GM08714 (cell line): ENCODE measurements around the gene AJM1.
"Not testable (repeated sequence)": the region's sequence is repeated elsewhere in the genome, so short reads cannot be mapped to it uniquely, and the experiment has no call there.

Experiments
- H3K4me3 ChIP-seq: fragments of 200-500 bp; sonication (Bioruptor generic); 2 replicates; pipeline ENCODE4 v1.5.1; 2014; ENCODE audit warnings: mild to moderate bottlenecking, low read length, inconsistent platforms
- ZNF274 ChIP-seq: IDR thresholded peaks from 2 replicates; pipeline ENCODE4 v1.6.1; 2012; ENCODE audit warnings: mild to moderate bottlenecking, low read depth, low read length

The AJM1 gene

GRCh38 chr9:136842380-136842948 is at the start of gene AJM1:
Gene AJM1, plus strand, starts transcription at chr9:136842478. Its CDS starts 1,937 bp downstream, at chr9:136844415.
- H3K4me3 ChIP-seq = peak within 1 kb of the TSS; percentile 19; the same call in 1 of the 2 replicates

DNA sequence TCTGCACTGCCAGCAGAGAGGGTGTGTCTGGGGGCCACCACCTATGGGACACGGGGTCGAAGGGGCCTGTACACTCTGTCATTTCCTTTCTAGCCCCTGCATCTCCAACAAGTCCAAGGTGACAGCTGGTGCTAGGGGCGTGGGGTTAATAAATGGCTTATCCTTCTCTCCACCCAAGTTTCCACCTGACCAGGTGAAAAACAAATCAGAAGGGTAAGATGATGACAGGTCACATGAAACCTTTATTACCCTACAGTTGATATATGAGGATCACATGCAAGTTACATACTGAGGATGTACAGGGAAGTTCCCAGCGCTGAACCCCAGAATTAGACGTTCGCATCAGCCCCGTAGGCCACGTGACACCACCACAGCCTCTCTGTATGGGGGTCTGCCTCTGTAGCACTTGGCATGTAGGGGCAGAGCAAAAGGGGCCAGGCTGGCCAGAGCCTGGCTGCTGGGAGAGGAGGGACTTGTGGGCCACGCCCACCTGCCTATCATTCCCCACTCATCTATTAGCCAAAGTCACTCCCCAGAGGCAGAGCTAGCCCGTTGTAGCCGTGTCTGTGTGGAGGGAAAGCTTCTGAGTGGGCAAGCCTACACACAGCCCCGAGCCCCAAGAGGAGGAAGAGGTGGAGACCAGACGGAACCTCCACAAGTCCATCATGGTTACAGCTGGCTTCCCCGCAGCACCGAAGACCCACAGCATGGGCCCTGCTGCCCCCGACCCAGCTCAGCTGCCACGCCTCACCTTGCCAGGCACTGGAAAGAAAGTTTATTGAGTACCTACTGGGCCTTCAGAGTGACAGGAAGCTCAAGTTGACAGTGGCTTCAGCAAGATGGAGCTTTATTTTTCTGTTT is 49.0 kb upstream of the AJM1 start:
- no peak for TF ChIP-seq ZNF274
- H3K4me3 ChIP-seq = no peak overlapping the region

DNA sequence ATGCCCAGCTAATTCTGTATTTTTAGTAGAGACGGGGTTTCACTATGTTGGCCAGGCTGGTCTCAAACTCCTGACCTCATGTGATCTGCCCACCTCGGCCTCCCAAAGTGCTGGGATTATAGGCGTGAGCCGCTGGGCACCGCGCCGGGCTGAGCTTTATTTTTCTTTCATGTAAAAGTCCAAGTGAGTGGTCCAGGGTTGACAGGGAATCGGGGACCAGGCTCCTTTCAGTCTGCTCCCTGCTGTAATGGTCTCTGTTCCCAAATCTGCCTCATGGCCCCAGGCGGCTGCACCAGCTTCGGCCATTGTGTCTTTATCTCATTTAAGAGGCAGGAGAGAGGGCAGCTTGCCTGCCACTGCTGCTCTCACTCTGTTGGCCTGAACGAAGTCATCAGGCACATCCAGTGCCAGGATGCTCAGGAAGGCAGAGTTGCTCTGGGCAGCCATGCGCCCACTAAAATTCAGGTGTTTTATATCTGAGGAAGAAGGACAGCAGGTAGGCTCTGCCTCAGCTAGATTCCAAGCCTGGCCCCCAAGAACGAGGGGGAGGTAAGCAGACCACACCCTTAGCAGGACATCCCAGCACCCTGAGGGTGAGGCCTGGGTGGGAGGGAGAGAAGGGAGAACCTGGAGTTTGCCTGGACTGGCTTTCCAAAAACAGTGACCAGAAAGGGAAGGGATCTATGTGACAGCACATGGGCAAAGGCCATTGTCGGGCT is 47.8 kb upstream of the AJM1 start:
- no peak for TF ChIP-seq ZNF274
- no peak overlapping the region for H3K4me3 ChIP-seq

DNA sequence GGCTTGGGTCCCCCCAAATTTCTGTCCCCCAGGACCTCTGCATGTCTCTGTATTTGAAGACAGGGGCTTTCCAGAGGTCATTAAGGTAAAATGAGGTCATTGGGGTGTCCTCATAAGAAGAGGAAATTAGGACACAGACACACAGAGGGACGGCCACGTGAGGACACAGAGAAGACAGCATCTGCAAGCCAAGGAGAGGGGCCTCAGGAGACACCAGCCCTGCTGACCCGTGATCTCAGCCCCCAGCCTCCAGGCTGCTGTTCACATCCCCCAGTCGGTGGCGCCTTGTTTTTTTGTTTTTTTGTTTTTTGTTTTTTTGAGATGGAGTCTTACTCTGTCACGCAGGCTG is 47.3 kb upstream of the AJM1 start:
- H3K4me3 ChIP-seq = no peak overlapping the region
- TF ChIP-seq ZNF274 = no peak

- TF ChIP-seq ZNF274 = no peak
- H3K4me3 ChIP-seq = no peak within 1 kb of the TSS
These were observed 46.0 kb upstream of the AJM1 start, which contains the start of gene CCDC183 for GRCh38 chr9:136796238-136796774. Gene CCDC183, plus strand, starts transcription at chr9:136796338. Its CDS starts 60 bp downstream, at chr9:136796398.

- not testable (repeated sequence) for H3K4me3 ChIP-seq
These were observed 45.4 kb upstream of the AJM1 start for GRCh38 chr9:136796775-136797347.

DNA sequence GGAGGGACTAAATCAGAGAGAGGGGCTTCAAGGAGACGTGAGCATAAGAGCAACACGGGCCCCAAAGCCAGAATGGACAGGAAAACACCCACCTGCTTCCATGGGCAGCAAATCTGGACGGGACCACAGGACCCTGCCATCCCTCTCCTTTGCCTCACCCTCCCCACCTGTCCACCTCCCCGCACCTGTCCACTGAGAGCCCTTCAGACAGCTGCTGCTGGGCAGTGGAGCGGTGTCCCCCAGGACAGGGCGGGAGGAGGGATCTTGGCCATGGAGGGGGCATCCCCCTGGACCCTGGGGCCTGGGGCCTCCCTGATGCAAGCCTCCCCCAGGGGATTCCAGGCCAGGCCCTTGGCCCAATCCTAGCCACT is 43.6 kb upstream of the AJM1 start:
- H3K4me3 ChIP-seq = no peak overlapping the region
- TF ChIP-seq ZNF274 = no peak

DNA sequence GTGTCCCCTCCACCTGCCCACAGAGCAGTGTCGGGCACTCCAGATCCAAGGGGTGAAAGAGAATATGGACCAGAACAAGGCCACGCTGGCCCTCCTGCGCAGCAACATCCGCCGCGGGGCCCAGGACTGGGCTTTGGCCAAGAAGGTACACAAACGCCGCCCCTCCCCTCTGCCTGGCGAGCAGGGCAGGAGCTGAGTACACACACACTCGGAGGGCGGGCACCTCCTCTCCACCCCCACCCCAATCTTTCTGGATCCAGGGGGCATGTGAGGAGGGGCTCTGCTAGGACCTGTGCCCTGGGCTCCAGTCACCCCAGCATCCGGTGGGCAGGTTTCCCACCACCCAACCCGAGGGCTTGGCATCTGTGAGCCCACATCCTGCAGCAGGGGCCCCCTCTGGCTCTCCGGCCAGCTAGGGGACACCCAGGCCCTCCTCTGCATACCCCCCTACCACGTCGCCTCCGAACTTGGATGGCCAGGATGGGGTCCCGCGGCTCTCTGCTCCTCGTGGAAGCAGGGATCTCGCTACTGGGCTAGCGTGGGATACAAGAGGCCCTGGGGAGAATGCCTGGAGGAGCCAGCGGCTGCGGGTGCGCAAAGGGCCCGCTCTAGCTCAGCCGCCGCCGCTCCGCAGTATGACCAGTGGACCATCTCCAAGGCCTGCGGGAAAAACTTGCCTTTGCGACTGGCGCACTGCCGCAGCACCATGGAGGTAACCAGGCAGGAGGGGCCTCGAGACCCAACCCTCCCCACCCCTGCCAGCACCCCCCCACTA is 43.0 kb upstream of the AJM1 start:
- H3K4me3 ChIP-seq = peak overlapping the region; percentile 34; the same call in 1 of the 2 replicates
- TF ChIP-seq ZNF274 = no peak

- TF ChIP-seq ZNF274 = no peak
- peak overlapping the region; percentile 34; the same call in 1 of the 2 replicates for H3K4me3 ChIP-seq
These were observed 42.2 kb upstream of the AJM1 start for GRCh38 chr9:136799854-136800657.

DNA sequence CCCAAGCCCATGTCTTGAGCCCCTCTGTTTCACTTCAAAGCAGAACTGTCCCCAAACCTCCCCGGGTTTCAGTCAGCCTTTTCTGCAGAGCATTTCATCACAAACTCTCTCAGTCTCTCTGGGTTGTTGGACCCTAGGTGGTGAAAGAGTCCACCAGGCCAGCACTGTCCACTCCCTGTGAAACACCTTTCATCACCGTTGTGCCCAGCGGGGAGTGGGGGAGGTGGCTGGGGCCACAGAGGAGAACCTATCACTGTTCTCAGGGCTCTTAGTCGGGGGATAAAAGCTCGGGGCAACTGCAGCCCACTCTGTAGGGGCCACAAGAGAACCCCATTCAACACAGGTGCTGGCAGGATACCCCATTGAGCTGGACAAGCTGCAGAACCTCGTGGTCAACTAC is 40.0 kb upstream of the AJM1 start:
- no peak overlapping the region for H3K4me3 ChIP-seq
- no peak for TF ChIP-seq ZNF274

- H3K4me3 ChIP-seq = not testable (repeated sequence)
These were observed 39.2 kb upstream of the AJM1 start for GRCh38 chr9:136803009-136803550.

DNA sequence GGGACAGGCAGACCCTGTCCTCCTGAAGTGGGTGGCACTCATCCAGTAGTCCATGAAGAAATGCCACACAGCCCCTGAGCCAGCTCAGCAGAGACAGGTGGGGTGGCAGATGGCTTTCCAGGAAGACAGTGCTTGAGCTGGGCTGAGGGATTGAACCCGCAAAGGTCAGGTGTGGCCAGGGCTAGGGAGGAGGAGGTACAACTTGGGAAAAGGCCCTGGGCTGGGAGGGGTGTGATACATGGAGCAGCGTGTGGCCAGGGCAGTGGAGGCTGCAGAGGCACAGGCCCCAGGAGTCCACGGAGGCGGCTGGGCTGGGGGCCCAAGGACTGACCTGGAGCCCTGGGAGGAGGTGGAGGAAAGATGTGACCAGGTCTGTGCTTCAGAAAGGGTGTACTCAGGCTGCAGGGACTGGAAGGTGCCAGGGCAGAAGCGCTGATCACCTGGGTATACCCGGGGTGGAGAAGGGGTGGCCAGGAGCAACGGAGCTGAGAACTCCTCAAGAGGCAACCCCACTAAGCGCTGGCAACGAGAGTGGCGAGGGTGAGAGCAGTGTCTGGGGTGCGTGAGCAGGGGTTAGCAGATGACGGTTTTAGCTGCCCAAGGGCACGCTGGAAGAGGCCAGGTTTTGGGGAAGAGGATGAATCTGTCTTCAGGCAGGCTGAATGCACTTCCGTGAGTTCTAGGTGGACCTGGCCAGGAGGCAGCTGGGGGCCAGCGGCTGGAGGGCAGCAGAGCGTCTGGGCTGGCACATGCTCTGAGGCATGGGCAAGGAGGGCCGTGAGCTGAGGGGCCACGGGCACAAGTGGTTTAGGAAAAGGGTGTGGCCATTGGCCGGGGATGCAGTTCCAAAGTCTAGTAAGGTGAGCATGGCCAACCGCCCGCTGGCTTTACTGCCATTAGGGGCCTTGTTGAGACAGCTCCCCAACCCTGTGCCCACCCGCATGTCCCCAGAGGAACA is 38.4 kb upstream of the AJM1 start:
- H3K4me3 ChIP-seq = no peak overlapping the region
- TF ChIP-seq ZNF274 = no peak
